Dermis microvascular lymphatic vessel endothelial cell (primary cell): ENCODE measurements around the gene SHANK2. TPM values are rescaled to one million over a fixed set of nuclear protein-coding genes. Genes with fewer than 3 reads are reported as not detected.

Experiments
- DNase-seq, 2 donors: peaks; one replicate each; pipeline versions ENCODE4 v3.0.0 to v3.0.0-alpha.2; 2010; ENCODE audit warnings: low read depth in 2 of 2
- total RNA-seq: library from RNA; depleted of rRNA; stranded (reverse); fragments of >200 nt; gene quantifications from 2 replicates; pipeline ENCODE4 v1.2.1, GENCODE V29; 2014

The SHANK2 gene
- total RNA-seq, result under 0.01 and 1.6 TPM in 2 replicates

DNA sequence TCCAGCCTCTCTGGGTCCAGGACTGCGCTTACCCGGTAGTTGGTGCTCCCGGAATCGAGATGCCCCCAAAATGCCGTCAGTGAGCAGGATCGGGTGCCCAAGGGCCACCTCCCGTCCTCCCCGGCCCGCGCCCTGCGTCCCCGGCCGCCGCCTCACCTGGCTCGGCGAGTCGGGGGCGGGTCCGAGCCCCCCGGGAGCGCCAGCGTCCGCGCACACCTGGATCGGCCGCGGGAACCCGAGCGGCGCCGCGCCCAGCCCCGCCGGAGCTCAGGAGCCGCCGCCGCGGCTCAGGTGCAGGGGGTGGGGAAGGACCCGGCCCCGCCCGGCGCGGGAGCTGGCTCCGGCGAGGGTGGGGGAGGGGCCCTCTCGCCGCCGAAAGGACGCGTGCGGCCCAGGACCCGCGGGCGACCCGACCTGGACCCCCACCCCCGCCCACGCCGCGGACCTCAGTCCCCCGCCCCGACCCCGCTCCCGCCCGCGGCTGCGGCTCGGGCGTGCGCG is at the start of gene SHANK2:
TSS of gene SHANK2 (minus strand) at position 309 of the 501 bp plus-strand sequence. CDS start 105,251 bp downstream, outside the sequence.
- no peak for DNase-seq

- DNase-seq, result no peak
Observed at GRCh38 chr11:71301858-71302533, 49.6 kb upstream of the SHANK2 start.

DNA sequence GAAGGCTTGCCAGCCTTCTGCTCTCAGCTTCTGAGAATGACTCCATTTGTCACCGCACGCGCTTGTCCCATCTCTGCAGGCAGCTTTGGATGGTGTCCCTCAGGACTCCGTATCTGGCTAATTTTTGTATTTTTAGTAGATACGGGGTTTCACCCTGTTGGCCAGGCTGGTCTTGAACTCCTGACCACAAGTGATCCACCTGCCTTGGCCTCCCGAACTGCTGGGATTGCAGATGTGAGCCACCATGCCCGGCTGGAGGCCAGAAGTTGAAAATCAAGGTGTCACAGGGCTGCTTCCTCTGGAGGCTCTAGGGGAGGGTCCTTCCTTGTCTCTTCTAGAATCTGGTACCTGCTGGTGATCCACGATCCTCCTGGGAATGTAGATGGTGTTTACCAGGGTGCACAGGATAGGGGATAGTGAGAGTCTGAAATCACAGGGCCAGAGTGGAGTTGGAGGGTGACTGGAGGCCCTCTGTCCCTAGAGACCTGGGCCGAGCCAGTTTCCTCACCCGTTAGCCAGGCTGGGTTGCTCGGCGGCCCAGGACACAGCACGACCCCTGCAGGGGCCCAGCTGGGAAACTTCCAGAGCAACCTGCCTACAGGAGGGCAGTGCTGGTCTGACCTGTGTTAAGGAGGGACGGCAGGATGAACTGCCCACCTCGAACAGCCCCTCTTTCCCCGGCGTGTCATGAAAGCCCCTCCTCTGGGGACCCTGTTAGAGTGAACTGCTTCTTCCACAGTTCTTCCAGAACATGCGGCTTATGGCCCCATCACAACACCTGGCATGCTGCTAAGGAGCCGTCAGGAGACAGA is 48.9 kb upstream of the SHANK2 start:
- no peak for DNase-seq

DNA sequence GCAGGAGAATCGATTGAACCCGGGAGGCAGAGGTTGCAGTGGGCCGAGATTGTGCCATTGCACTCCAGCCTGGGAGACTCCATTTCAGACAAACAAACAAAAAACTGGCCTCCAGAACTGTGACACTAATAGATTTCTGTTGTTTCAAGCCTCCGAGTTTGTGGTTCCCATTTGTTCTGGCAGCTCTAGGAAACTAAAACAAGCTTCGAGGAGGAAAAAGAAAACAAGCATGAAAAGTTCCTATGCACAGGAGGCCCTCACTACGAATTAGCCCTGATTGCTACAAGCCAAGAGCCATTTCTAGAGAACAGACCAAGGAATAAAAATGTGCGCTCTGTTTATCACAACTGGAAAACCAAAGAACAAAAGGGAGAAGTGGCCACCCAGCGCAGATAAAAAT is 47.8 kb upstream of the SHANK2 start:
- DNase-seq, result no peak

DNA sequence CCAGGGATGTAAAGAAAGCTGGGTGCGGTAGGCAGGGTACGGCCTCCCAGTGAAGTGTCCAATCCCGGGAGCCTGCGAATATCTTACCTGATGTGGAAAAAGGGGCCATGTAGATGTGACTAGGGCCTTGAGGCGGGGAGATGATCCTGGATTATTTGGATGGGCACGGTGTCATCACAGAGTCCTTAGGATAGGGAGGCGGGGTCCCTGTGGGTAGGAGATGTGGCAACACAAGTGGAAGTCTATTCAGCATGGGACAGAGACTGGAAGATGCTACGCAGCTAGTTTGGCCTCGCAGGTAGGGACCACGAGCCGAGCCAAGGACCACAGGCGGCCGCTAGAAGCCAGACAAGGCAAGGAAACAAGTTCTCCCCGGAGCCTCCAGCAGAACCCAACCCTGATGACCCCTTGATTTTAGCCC is 46.4 kb upstream of the SHANK2 start:
- DNase-seq, result no peak

DNA sequence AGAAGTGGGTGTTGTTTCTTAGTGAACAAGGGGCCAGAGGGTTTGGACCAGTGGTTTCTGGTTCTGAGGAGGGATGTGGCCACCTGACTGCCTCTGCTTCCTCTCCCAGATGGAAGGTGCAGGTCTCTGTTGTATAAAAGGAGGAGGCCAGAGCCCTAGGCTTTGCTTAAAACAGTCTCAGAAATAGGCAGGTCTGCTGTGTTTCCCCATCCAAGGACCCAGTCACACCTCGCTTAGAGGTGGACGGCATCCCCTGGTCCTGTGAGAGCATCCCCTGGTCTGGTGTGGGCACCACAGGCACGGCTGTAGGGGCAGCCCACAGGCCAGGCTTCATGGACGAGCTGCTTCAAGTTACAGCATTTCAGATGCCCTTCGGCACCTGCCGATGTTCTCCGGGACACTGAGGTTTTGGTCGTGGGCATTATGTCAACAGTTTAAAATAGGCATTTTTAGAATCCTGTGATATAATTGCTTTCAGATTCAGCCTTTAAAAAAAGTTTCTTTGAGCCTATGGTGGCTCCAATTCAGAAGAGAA is 45.7 kb upstream of the SHANK2 start:
- no peak for DNase-seq

GRCh38 chr11:71294846-71295600 is 42.6 kb upstream of the SHANK2 start:
- DNase-seq, result no peak

- no peak for DNase-seq
Observed at GRCh38 chr11:71293961-71294782, 41.8 kb upstream of the SHANK2 start.

DNA sequence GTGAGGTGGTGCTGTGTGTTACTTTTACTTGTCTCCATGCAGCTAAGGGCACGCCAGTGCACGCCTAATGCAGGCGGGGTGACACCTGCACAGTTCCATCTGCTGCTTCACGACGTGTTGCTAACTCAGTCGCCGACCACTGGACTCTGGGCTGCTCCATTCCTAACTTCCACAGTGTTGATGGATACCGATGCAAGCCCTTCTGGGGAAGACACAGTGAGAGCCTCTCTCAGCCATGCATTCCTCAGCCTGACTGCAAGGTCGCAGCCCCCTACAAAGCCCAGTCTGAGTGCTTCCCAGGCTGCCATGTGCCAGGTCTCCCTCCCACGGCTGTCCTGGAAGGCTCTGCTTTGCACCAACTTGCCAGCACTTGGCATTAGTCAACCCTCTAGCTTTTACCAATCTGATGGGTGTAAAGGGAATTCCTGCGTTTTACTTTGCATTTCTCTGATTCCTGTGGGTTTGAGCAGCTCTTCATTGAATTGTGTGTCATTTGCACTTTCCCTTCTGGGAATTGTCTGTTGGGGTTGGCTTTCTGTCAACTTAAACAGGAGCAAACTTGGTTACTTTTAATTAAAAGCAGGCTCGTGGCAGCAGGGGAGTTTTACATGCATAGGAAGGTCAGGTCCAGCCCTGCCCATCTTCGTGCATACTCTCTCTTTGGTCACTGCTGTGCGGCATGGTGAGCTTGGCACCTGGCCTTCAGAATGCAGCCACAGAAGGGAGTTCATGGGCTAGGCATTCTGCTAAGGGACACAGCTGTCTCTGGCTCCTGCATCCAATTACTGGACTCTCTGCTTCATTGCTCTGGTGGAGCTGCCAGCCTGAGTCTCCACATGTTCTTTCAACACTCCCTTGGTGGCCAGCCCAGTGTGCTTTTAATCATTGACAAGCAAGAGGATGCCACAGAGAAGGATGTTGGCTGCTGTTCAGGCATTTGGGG is 34.6 kb upstream of the SHANK2 start:
- no peak for DNase-seq

DNA sequence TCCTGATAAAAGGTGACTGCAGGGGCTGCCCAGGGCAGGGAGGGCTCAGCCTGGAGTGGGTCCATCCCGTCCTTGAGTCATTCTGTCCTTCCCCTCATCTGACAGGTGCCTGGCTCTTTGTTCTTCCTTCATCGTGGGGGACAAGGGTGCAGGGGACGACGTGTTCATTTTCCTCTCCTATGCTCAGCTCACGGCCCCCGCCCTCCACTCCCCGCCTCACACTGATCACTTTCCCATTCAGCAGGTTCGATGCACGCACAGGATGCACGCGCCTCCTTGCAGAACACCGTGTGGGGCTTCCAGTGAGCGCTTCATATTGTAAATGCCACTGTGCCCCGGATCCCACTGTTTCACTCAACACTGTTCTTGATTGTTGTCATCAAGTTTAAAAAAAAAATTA is 32.7 kb upstream of the SHANK2 start:
- DNase-seq, result no peak

DNA sequence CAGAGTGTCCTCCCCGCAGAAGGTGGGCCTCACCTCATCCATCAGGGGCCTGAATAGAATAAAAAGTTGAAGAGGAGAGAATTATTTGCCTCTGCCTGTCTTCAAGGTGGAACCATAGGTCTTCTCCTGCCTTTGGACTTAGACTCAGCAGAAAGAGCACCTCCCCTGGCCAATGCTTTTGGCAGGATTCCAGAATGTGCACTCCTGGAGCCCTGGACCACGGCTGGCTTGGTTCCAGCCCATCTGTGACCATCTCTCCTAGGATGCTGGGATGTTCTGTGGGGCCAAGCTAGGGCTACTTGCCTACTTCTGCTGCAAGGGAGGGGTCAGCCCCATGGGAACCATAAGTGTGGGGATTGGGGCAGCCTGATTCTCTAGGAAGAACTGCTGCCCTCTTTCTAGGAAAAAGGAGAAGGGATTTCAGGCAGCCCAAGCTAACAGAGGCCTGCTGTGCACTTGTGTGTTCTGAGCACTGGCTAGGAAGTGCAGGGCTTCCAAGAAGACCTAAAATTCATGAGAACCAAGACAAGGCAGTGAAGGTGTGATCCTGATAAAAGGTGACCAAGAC is 32.2 kb upstream of the SHANK2 start:
- no peak for DNase-seq

- DNase-seq, result no peak
Observed at GRCh38 chr11:71283971-71284441, 31.6 kb upstream of the SHANK2 start.

- no peak for DNase-seq
Observed at GRCh38 chr11:71282581-71283351, 30.4 kb upstream of the SHANK2 start.

GRCh38 chr11:71281831-71282230 is 29.5 kb upstream of the SHANK2 start:
- DNase-seq, result no peak

DNA sequence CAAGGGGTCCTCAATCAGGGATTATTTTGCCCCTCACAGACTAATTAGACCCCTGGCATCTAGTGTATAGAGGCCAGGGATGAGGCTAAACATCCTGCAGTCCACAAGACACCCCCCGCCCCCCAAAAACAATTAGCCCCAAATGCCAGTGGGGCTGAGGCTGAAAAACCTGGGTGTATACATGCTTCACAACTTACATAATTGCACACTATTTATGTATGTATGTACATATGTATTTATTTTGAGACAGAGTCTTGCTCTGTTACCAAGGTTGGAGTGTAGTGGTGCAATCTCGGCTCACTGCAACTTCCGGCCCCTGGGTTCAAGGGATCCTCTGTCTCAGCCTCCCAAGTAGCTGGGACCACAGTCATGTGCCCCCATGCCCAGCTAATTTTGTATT is 28.8 kb upstream of the SHANK2 start:
- no peak for DNase-seq

GRCh38 chr11:71279916-71280645 is 27.7 kb upstream of the SHANK2 start:
- no peak for DNase-seq

DNA sequence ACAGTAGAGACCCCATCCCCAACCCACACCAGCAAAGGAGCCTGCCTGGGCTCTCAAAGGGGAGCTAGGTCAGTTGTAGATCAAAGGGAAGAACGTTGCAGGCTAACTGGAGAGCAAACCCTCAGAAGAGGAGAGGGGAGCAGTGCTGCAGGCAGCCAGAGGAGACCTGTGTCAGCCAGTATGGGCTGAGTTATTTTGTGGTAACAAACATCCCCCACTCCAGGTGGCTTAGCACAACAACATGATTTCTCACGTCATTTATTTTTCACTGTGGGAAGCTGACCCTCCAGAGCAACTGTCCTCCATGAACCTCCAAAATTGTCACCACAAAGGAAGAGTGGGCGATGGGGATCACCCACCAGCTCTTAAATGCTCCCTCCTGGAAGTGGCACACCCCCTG is 19.8 kb upstream of the SHANK2 start:
- no peak for DNase-seq
